Kidney (tissue), 14 donors: ENCODE data around the gene PXT1. TPM values are rescaled to one million over a fixed set of nuclear protein-coding genes. Genes with fewer than 3 reads are reported as not detected.

Source experiments
- DNase-seq, 5 donors: peaks; one replicate each; pipeline ENCODE4 v3.0.0-alpha.2; 2013 to 2020
- FAIRE-seq: peaks from 2 replicates; lab custom pipeline; 2012; peaks lifted over from hg19 to GRCh38; lab: Jason Lieb, UNC
- H3K27ac ChIP-seq, 2 donors: one replicate each; pipeline ENCODE4 v1.7.0; 2013; ENCODE audit warnings: low read depth in 2 of 2, low read length in 2 of 2, inconsistent platforms in 1 of 2
- H3K27me3 ChIP-seq: one replicate; pipeline ENCODE4 v1.7.1; 2013; ENCODE audit warnings: low read length, inconsistent platforms; ENCODE audit not compliant: control insufficient read depth, insufficient read depth
- H3K36me3 ChIP-seq, 3 donors: one replicate each; pipeline versions ENCODE4 v1.7.0 to v1.7.1; 2013; ENCODE audit warnings: low read length in 3 of 3, control low read depth in 1 of 3, inconsistent platforms in 1 of 3; ENCODE audit not compliant: insufficient read depth in 3 of 3, control insufficient read depth in 2 of 3
- H3K4me1 ChIP-seq, 3 donors: one replicate each; pipeline versions ENCODE4 v1.7.0 to v1.7.1; 2013; ENCODE audit warnings: low read length in 3 of 3, inconsistent platforms in 1 of 3, low read depth in 1 of 3; ENCODE audit not compliant: control insufficient read depth in 2 of 3, insufficient read depth in 2 of 3
- H3K4me3 ChIP-seq, 3 donors: one replicate each; pipeline versions ENCODE4 v1.7.0 to v1.8.1; 2013; ENCODE audit warnings: low read length in 3 of 3, control low read depth in 1 of 3, inconsistent platforms in 1 of 3
- H3K9ac ChIP-seq, 3 donors: one replicate each; pipeline versions ENCODE4 v1.7.0 to v1.7.1; 2013; ENCODE audit warnings: low read length in 3 of 3, control low read depth in 1 of 3, inconsistent platforms in 1 of 3
- H3K9me3 ChIP-seq, 3 donors: one replicate each; pipeline versions ENCODE4 v1.7.0 to v1.7.1; 2013; ENCODE audit warnings: low read length in 3 of 3, control low read depth in 1 of 3, inconsistent platforms in 1 of 3; ENCODE audit not compliant: control insufficient read depth in 2 of 3, insufficient read depth in 1 of 3
- CTCF ChIP-seq: IDR thresholded peaks from 3 replicates; pipeline ENCODE4 v1.5.1; 2012; ENCODE audit warnings: mild to moderate bottlenecking, moderate library complexity, borderline replicate concordance; ENCODE audit not compliant: insufficient read depth; ENCODE audit errors: extremely low read depth
- intact Hi-C: fragments of 100-400 bp; cut with DNase I; formaldehyde crosslinking; loops from one replicate; pipeline ENCODE4 v1.11.1; 2022
- polyA plus RNA-seq: library from polyadenylated mRNA; stranded (reverse); fragments of 350-450 nt; fragmentation: Illumina TruSeq; extraction: RNeasy Lipid Tissue Mini Kit (QIAGEN cat#74804); gene quantifications from one replicate; pipeline ENCODE4 v1.2.3, GENCODE V29; 2014; ENCODE audit warnings: low read depth, low replicate concordance; ENCODE audit not compliant: insufficient read depth
- total RNA-seq: library from RNA; stranded (reverse); fragmentation: NEBNext Ultra II Directional; extraction: Animal tissue kit (Norgen Biotek cat#: 25700); gene quantifications from one replicate; pipeline ENCODE4 v1.2.1, GENCODE V29; 2021
- donor health status: control.
- donor health status: control.
- donor health status: control.
- donor health status: control.
- donor health status: control.
- donor health status: DM: yes; HTN: yes; CAD: no.
- donor health status: Normal renal cell carcinoma (clear cell type).

Gene PXT1
- total and polyA plus RNA-seq, 2 donors from 2014 or later = 0.13 TPM; not detected in 1

GRCh38 chr6:36380166-36380565, 62.5 kb downstream of the PXT1 start:
- Histone ChIP-seq H3K27ac (no peak overlapping the region), H3K9me3 (no peaks in the 10 kb centered on the region), H3K4me1 (no peaks in the 10 kb centered on the region), H3K4me3 (no peak overlapping the region), H3K9ac (no peak overlapping the region), H3K27me3 (no peaks in the 10 kb centered on the region), H3K36me3 (no peaks in the 10 kb centered on the region)
- DNase-seq (no peak), FAIRE-seq (no peak)
- TF ChIP-seq CTCF = no peak
- intact Hi-C loops = no loop called here

GRCh38 chr6:36378936-36379335, 63.7 kb downstream of the PXT1 start:
- Histone ChIP-seq H3K9me3 (no peaks in the 10 kb centered on the region), H3K9ac (no peak overlapping the region)
- TF ChIP-seq CTCF = no peak

GRCh38 chr6:36378243-36378920, 64.3 kb downstream of the PXT1 start:
- H3K9me3 ChIP-seq = no peaks in the 10 kb centered on the region
- intact Hi-C loops = no loop called here
- TF ChIP-seq CTCF = no peak
- no peaks in the 10 kb centered on the region for H3K36me3 ChIP-seq
- H3K9ac ChIP-seq = no peak overlapping the region
- no peak for DNase-seq
- no peaks in the 10 kb centered on the region for H3K27me3 ChIP-seq
- no peak overlapping the region for H3K4me3 ChIP-seq
- no peaks in the 10 kb centered on the region for H3K4me1 ChIP-seq
- H3K27ac ChIP-seq = no peak overlapping the region
- no peak for FAIRE-seq

More at GRCh38 chr6:36378936-36379335, 63.7 kb downstream of the PXT1 start:
- no peak overlapping the region for H3K4me3 ChIP-seq
- intact Hi-C loops = no loop called here
- DNase-seq (no peak), FAIRE-seq (no peak)
- H3K27ac ChIP-seq = no peak overlapping the region
- no peaks in the 10 kb centered on the region for H3K4me1 ChIP-seq
- H3K36me3 ChIP-seq = no peaks in the 10 kb centered on the region
- no peaks in the 10 kb centered on the region for H3K27me3 ChIP-seq
